B cell (primary cell): ENCODE data around the gene ANGPTL8. TPM values are rescaled to one million over a fixed set of nuclear protein-coding genes. Genes with fewer than 3 reads are reported as not detected.

Source experiments
- ATAC-seq: fragments of 200-7000 bp; cut with Tn5 transposase; one replicate; pipeline ENCODE4 v1.10.0; 2021; ENCODE audit warnings: low read depth, mild to moderate bottlenecking, moderate number of reproducible peaks, moderate library complexity
- CTCF ChIA-PET: fragments of 350-600 bp; sonication (Branson Sonifier 250); formaldehyde crosslinking; loops from one replicate; lab custom pipeline; 2021; ENCODE audit warnings: antibody characterized with exemption, inconsistent platforms; lab: Charles Lee
- POLR2A ChIA-PET: fragments of 350-600 bp; sonication (Branson Sonifier 250); formaldehyde crosslinking; loops from one replicate; lab custom pipeline; 2021; ENCODE audit warnings: antibody characterized with exemption; lab: Charles Lee
- DNase-seq: peaks from one replicate; pipeline ENCODE4 v3.0.0; 2013
- H2AFZ ChIP-seq: 2 replicates; pipeline ENCODE4 v1.6.1; 2012; ENCODE audit warnings: mild to moderate bottlenecking, low read depth, low read length; ENCODE audit not compliant: insufficient read depth, poor library complexity, severe bottlenecking
- H3K27ac ChIP-seq, 2 donors: 1 replicate in 1 of 2; 2 replicates in 1 of 2; pipeline ENCODE4 v1.5.1; 2012 to 2013; ENCODE audit warnings: low read length in 2 of 2, mild to moderate bottlenecking in 2 of 2, moderate library complexity in 1 of 2
- H3K27me3 ChIP-seq, 4 experiments: fragments of 200-600 bp in 1 of 4; sonication (generic) in 1 of 4; replicated peaks in 1 of 4; 1 replicate in 2 of 4; 2 replicates in 2 of 4; pipeline versions ENCODE4 v1.6.1 to v1.7.0; 2013 to 2016; ENCODE audit warnings: low read length in 3 of 4, mild to moderate bottlenecking in 2 of 4, mixed read lengths in 1 of 4, moderate library complexity in 1 of 4; ENCODE audit not compliant: insufficient read depth in 4 of 4, control insufficient read depth in 3 of 4; ENCODE audit errors: control extremely low read depth in 1 of 4
- H3K36me3 ChIP-seq, 2 experiments: replicated peaks in 1 of 2; 1 replicate in 1 of 2; 2 replicates in 1 of 2; pipeline versions ENCODE4 v1.6.1 to v1.7.1; 2013; ENCODE audit warnings: low read length in 1 of 2; ENCODE audit not compliant: insufficient read depth in 2 of 2, control insufficient read depth in 1 of 2; ENCODE audit errors: control extremely low read depth in 1 of 2, extremely low read depth in 1 of 2
- H3K4me1 ChIP-seq, 2 donors: fragments of 200-600 bp in 1 of 2; sonication (generic) in 1 of 2; 1 replicate in 1 of 2; 2 replicates in 1 of 2; pipeline versions ENCODE4 v1.5.1 to v1.6.1; 2013 to 2017; ENCODE audit warnings: low read length in 2 of 2; ENCODE audit not compliant: control insufficient read depth in 2 of 2, insufficient read depth in 2 of 2
- H3K4me2 ChIP-seq: replicated peaks from 2 replicates; pipeline ENCODE3; 2012; ENCODE audit warnings: mild to moderate bottlenecking, low read depth, low read length; ENCODE audit not compliant: poor library complexity, severe bottlenecking
- H3K4me3 ChIP-seq, 5 experiments: fragments of 200-600 bp in 1 of 5; sonication (generic) in 1 of 5; 1 replicate in 3 of 5; 2 replicates in 2 of 5; pipeline versions ENCODE4 v1.5.1 to v1.7.0; 2011 to 2016; ENCODE audit warnings: low read length in 4 of 5, mild to moderate bottlenecking in 4 of 5, low read depth in 2 of 5, control low read depth in 1 of 5, moderate library complexity in 1 of 5; ENCODE audit not compliant: insufficient read depth in 1 of 5; ENCODE audit errors: control extremely low read depth in 1 of 5, extremely low read depth in 1 of 5
- H3K79me2 ChIP-seq: fragments of 200-600 bp; sonication (generic); one replicate; pipeline ENCODE4 v1.6.0; 2016; ENCODE audit warnings: low read length; ENCODE audit not compliant: control insufficient read depth, insufficient read depth
- H3K9ac ChIP-seq: fragments of 200-600 bp; sonication (generic); 2 replicates; pipeline ENCODE4 v1.6.1; 2017; ENCODE audit warnings: mild to moderate bottlenecking, low read length, moderate library complexity
- H3K9me3 ChIP-seq, 3 donors: one replicate each; pipeline versions ENCODE4 v1.6.1 to v1.7.1; 2013; ENCODE audit warnings: low read length in 2 of 3; ENCODE audit not compliant: control insufficient read depth in 2 of 3, insufficient read depth in 1 of 3; ENCODE audit errors: control extremely low read depth in 1 of 3
- H4K20me1 ChIP-seq: 2 replicates; pipeline ENCODE4 v1.6.0; 2012; ENCODE audit warnings: mild to moderate bottlenecking, low read length; ENCODE audit not compliant: insufficient read depth, control insufficient read depth, poor library complexity, severe bottlenecking
- H3K27ac Mint-ChIP-seq: one replicate; pipeline ENCODE4 v1.8.0; 2021; ENCODE audit warnings: mixed read lengths
- H3K27me3 Mint-ChIP-seq: one replicate; pipeline ENCODE4 v1.8.0; 2021; ENCODE audit warnings: mixed read lengths
- H3K4me1 Mint-ChIP-seq: one replicate; pipeline ENCODE4 v1.8.0; 2021; ENCODE audit warnings: mixed read lengths
- H3K4me3 Mint-ChIP-seq: one replicate; pipeline ENCODE4 v1.8.0; 2021; ENCODE audit warnings: mixed read lengths
- H3K9me3 Mint-ChIP-seq: one replicate; pipeline ENCODE4 v1.8.0; 2022; ENCODE audit warnings: mixed read lengths; ENCODE audit not compliant: insufficient read depth
- EZH2 ChIP-seq: IDR thresholded peaks from 2 replicates; pipeline ENCODE4 v1.6.1; 2012; ENCODE audit warnings: borderline replicate concordance, low read depth, mild to moderate bottlenecking, moderate library complexity, low read length; ENCODE audit not compliant: insufficient read depth, poor library complexity, severe bottlenecking
- WGBS: methylation state at CpG from one replicate; pipeline ENCODE4 v1.1.5; 2013; ENCODE audit warnings: missing lambda C conversion rate; ENCODE audit not compliant: insufficient coverage; 5-methylcytosine and 5-hydroxymethylcytosine counted together
- intact Hi-C: fragments of 100-400 bp; cut with micrococcal nuclease; formaldehyde crosslinking; loops from one replicate; pipeline ENCODE4 v1.10.0; 2022
- polyA plus RNA-seq: library from polyadenylated mRNA; depleted of rRNA; stranded (reverse); fragments of >200 nt; gene quantifications from 2 replicates; pipeline ENCODE4 v1.2.3, GENCODE V29; 2012
- total RNA-seq, 2 donors: library from RNA; stranded (reverse); fragments of 120-200 nt in 1 of 2; gene quantifications; 1 replicate in 1 of 2; 2 replicates in 1 of 2; pipeline versions ENCODE4 v1.2.3 to v1.2.4, GENCODE V29; 2013 to 2022
- TF ChIP-seq, protein P1 (sequence below): fragments of 200-600 bp; IDR thresholded peaks from one replicate; pipeline ENCODE4 v1.8.0; 2022; ENCODE audit warnings: antibody characterized with exemption, mild to moderate bottlenecking

ANGPTL8 gene
- total and polyA plus RNA-seq, 2 donors (not counting 1 experiment from before 2014, with no cell fraction given): not detected

DNA sequence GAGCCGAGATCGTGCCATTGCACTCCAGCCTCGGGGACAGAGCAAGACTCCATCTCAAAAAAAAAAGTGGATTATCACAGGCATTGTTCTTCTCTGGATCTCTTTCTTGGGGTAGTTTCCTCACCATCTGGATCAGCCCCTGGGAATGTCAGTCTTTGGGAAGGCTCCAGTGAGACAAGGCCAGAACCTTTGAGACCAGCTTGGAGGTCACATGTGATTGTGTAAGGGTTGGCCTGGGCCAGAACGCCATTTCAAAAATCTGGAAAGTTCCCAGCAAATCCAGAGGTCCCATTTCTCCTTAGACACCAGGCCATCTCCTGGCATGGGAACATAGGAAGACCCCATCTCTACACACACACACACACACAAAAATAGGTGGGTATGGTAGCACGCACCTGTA, 14.2 kb upstream of the ANGPTL8 start:
- Mint-ChIP-seq H3K9me3 (peaks cover 12% of the 10 kb centered on the region), H3K27ac (no peak overlapping the region), H3K4me3 (no peak overlapping the region), H3K4me1 (no peaks in the 10 kb centered on the region), H3K27me3 (peaks cover 4% of the 10 kb centered on the region)
- H3K79me2 ChIP-seq: no peaks in the 10 kb centered on the region
- no peaks in the 10 kb centered on the region for H3K27me3 ChIP-seq
- intact Hi-C loops: no loop called here
- H4K20me1 ChIP-seq: no peaks in the 10 kb centered on the region
- no peaks in the 10 kb centered on the region for H3K36me3 ChIP-seq
- H3K9me3 ChIP-seq: peaks cover 2 to 23% (median 11%) of the 10 kb centered on the region in 3 donors
- 100% methylated on average over 3 of the region's 5 CpGs for WGBS
- no peak overlapping the region for H3K27ac ChIP-seq
- DNase-seq (no peak), ATAC-seq (no peak)
- TF ChIP-seq, protein P1, sequence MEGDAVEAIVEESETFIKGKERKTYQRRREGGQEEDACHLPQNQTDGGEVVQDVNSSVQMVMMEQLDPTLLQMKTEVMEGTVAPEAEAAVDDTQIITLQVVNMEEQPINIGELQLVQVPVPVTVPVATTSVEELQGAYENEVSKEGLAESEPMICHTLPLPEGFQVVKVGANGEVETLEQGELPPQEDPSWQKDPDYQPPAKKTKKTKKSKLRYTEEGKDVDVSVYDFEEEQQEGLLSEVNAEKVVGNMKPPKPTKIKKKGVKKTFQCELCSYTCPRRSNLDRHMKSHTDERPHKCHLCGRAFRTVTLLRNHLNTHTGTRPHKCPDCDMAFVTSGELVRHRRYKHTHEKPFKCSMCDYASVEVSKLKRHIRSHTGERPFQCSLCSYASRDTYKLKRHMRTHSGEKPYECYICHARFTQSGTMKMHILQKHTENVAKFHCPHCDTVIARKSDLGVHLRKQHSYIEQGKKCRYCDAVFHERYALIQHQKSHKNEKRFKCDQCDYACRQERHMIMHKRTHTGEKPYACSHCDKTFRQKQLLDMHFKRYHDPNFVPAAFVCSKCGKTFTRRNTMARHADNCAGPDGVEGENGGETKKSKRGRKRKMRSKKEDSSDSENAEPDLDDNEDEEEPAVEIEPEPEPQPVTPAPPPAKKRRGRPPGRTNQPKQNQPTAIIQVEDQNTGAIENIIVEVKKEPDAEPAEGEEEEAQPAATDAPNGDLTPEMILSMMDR: no peak
- TF ChIP-seq EZH2: no peak
- no peak overlapping the region for H3K4me3 ChIP-seq
- H3K4me2 ChIP-seq: no peak overlapping the region
- CTCF ChIA-PET: interaction anchor here (1.0 kb wide), 1 partner anchor 12 kb away, joined by 3 read pairs; no protein-coding TSS in a partner anchor
- no peaks in the 10 kb centered on the region for H3K4me1 ChIP-seq
- H2AFZ ChIP-seq: no peak overlapping the region
- POLR2A ChIA-PET: no interaction called here
- H3K9ac ChIP-seq: no peak overlapping the region

DNA sequence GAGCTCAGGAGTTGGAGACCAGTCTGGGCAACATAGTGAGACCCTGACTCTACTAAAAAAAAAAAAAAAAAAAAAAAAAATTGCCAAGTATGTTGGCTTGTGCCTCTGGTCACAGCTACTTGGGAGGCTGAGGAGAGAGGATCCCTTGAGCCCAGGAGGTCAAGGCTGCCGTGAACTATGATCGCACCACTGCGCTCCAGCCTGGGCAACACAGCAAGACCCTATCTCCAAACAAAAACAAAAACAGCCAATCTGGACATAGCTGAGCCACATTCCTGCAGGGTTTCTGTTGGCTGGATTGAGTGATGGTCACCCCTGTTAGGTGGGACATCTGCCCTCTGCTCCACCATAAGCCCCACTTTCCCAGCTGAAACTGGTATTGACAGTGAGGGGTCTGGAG, 13.6 kb upstream of the ANGPTL8 start:
- no peak overlapping the region for H3K4me3 Mint-ChIP-seq
- ATAC-seq (no peak), DNase-seq (no peak)
- peaks cover 8% of the 10 kb centered on the region for H3K9me3 Mint-ChIP-seq
- H3K4me2 ChIP-seq: no peak overlapping the region
- intact Hi-C loops: no loop called here
- TF ChIP-seq, protein P1: no peak
- TF ChIP-seq EZH2: no peak
- H3K27ac ChIP-seq: no peak overlapping the region
- no peaks in the 10 kb centered on the region for H3K4me1 Mint-ChIP-seq
- peaks cover 0 to 21% (median 11%) of the 10 kb centered on the region in 3 donors for H3K9me3 ChIP-seq
- H3K27me3 ChIP-seq: no peaks in the 10 kb centered on the region
- H3K36me3 ChIP-seq: no peaks in the 10 kb centered on the region
- ChIA-PET POLR2A (no interaction called here), CTCF (interaction anchor here (0.7 to 1.0 kb wide), 2 partner anchors 9 to 12 kb away, joined by 3 to 4 read pairs; no protein-coding TSS in a partner anchor)
- H3K4me1 ChIP-seq: no peaks in the 10 kb centered on the region
- WGBS: no CpG with 5 or more reads among the region's 3 CpGs
- no peaks in the 10 kb centered on the region for H3K79me2 ChIP-seq
- no peaks in the 10 kb centered on the region for H3K27me3 Mint-ChIP-seq
- no peak overlapping the region for H3K9ac ChIP-seq
- no peaks in the 10 kb centered on the region for H4K20me1 ChIP-seq
- no peak overlapping the region for H2AFZ ChIP-seq
- H3K4me3 ChIP-seq: no peak overlapping the region
- no peak overlapping the region for H3K27ac Mint-ChIP-seq
